Measurements from ENCODE around the gene KCNMA1.

The KCNMA1 gene

DNA sequence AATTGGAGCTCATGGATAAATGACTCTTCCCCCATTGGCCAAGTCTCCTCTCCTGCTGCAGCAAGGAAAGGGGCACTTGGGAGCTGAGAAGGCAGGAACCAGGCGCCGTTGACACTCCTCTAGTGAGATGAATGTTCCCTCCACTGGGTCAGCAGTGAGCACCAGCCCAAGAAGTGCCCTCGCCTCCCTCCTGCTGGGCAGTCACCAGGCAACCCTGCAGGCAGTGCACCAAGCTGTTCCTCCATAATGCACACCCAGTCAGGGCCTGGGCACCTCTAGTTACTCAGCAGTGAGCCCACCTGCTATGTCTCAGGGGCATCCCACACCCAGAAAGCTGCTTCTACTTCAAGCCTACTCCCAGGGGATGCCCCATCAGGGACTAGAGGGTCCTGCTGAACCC lies 84.3 kb downstream of the KCNMA1 start:
- no peak for DNase-seq

- peak; percentile 60 to 79 (median 71) for DNase-seq
Observed at GRCh38 chr10:77552252-77552651, 85.4 kb downstream of the KCNMA1 start.

- DNase-seq, result no peak
Observed at GRCh38 chr10:77550378-77550777, 87.2 kb downstream of the KCNMA1 start.

DNA sequence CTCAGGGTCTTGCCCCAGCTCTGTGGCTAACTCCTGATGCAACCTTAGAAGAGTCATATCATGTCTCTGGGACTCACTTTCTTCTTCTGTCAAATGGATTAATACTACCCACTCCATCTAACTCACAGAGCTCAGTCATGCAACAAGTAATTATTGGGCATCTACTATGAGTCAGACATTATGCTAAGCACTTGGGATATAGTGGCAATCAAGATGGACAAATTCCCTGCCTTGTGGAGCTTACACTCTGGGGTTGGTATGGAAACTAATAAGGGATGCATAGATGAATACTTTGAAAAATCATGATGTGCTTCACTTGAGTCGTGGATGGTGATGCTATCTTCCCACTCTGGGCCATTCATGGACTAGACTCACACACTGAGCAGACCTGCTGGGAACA lies 88.9 kb downstream of the KCNMA1 start:
- DNase-seq, result peak in 1 of 3 donors; percentile 19

GRCh38 chr10:77548157-77548556 lies 89.5 kb downstream of the KCNMA1 start:
- DNase-seq, result no peak

GRCh38 chr10:77547307-77548050 lies 90.1 kb downstream of the KCNMA1 start:
- DNase-seq, result no peak

DNA sequence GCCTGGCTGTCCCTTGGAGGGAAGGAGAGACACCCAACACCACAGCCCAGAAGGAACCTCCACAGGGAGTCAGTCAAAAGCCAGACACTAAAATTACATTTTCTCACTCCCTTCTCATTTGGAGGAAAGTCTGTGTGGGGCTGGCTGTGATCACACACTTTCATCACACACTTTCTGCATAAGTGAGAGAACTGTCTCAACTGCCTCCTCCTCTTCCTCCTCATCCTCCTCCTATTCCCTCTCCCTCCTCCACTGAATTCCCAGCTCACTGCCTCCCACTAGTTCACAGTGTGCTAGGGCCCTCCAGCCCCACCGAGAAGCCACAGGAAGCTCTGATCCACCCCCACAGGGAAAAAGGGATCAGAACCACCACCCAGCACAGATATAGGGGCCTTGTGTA lies 91.6 kb downstream of the KCNMA1 start:
- no peak for DNase-seq

GRCh38 chr10:77545585-77545984 lies 92.0 kb downstream of the KCNMA1 start:
- DNase-seq, result no peak

- no peak for DNase-seq
Observed at GRCh38 chr10:77544617-77545016, 93.0 kb downstream of the KCNMA1 start.

DNA sequence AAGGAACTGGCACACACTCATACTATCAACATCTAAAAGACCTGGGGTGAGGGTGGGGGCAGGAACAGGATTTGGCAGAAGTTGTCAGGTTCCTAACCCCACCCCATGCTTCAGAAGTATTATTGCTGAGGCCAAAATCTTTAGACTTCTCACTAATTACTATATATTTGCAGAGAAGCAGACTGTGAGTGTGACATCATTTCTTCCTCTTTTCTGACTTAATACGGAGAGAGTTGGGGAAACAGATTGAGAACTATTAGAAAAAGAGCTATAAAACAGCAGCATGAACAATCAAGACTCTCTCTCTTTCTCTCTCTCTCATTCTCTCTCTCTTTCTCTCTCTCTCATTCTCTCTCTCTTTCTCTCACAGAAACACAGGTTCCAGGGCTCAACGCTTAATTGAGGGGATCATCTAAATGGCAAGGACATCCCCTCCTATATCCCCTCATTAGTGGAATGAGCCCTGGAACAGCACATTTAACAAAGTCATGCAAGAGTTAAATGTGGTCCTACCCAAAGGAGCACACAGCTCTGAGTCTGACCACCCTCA lies 94.8 kb downstream of the KCNMA1 start:
- DNase-seq, result peak in 2 of 3 donors; percentile 60 to 65

DNA sequence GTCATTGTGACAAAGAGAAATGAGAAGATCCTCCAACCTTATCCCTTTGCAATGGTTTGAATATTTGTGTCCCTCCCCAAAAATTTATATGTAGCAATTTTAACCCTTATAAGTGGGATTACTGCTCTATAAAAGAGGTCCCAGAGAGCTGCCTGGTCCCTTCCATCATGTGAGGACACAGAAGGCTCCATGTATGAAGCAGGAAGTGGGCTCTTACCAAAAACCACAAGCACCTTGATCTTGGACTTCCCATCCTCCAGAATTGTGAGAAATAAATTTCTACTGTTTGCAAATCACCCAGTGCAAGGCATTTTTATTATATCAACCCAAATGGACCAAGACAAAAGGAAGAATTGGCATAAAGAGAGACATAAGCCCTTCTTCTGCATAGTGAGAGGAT lies 95.7 kb downstream of the KCNMA1 start:
- no peak for DNase-seq

- DNase-seq, result peak in 1 of 3 donors; percentile 28
Observed at GRCh38 chr10:77541247-77541646, 96.4 kb downstream of the KCNMA1 start.

DNA sequence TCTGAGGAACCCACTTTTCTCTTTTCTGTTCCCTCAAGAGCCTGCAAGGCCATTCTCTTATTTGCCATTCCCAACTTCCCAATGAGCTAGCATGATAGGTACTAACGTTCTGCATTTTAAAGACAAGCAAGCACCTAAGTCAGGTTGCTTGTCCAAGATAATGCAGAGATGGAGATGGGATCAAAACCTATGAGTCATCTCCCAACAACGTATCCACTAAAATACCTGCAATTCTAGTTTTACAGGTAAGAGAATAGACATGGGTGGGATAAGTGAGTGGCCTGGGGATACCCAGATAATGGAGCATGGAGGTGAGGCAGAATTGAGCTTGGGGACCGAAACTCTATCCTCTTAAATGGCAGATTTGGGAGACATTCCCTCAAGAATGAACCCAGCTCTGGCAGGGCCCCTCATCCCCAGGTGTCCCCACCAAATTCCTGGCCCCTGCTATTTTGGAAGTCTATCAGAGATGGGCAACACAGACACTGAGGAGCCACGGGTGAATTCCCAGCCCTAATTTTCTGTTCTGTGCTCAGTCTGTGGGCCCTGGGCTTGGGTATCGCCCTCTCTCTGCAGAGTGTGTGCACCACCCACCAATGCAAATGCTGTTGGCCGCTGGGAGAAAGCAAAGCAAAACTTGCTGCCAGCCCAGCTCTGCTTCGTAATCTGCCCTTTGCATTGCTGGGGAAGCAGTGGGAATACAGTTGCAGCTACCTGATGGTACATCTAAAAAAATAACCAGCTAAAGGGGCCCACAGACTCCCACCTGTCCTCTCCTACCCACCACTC lies 98.3 kb downstream of the KCNMA1 start:
- no peak for DNase-seq

- DNase-seq, result no peak
Observed at GRCh38 chr10:77537720-77538373, 99.8 kb downstream of the KCNMA1 start.

DNA sequence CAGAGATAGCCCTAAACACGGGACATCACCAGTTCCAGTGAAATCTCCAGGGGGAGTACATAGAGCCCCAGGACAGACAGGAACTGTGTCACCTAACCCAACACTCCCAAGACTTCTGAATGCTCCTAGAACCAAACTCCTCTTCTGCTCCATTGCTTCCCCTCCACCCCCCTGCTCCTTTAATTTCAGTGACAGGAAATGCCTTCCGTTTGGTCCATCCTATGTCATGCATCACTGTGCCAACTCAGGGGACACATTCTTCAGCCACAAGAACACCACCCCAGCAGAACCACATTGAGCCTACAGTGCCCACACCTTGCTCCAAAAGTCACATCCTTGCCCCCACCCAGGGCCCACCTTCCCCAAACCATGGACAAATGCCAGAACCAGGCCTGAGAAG lies 100.5 kb downstream of the KCNMA1 start:
- DNase-seq, result no peak

- DNase-seq, result no peak
Observed at GRCh38 chr10:77533887-77534278, 103.7 kb downstream of the KCNMA1 start.

DNA sequence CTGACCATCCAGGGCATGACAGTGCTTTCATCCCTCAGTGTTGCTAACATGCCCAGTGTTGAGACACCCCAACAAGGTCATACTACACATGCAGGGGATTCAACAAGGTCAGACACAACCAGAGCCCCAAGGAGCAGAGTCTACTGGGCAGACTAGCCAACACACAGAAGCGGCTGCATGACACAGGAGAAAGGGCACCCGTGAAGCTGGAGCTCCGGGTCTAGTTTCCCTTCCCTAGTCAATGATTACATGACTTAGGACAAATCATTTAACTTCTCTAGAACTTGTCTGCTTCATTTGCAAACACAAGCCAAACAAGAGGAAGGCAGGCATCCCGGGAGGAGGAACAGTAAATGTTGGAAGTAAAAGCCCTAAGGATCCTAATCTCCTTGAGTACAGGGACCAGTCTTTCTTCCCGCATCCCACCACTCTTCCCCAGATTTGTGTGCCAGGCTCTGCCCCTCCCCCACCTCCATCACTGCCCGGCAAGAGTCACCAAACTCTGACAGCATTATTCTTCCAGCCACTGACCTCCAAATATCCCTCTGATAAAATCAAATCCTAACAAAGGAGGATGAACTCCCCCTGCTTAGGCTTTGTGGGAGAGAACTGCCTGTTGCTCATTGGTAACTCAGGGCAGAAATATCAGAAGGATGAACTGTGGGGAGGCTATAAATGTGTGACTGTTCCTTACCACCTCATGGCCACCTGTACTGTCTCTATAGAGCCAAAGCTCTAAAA lies 104.3 kb downstream of the KCNMA1 start:
- peak; percentile 27 to 49 (median 44) for DNase-seq

GRCh38 chr10:77532068-77532467 lies 105.5 kb downstream of the KCNMA1 start:
- no peak for DNase-seq

DNA sequence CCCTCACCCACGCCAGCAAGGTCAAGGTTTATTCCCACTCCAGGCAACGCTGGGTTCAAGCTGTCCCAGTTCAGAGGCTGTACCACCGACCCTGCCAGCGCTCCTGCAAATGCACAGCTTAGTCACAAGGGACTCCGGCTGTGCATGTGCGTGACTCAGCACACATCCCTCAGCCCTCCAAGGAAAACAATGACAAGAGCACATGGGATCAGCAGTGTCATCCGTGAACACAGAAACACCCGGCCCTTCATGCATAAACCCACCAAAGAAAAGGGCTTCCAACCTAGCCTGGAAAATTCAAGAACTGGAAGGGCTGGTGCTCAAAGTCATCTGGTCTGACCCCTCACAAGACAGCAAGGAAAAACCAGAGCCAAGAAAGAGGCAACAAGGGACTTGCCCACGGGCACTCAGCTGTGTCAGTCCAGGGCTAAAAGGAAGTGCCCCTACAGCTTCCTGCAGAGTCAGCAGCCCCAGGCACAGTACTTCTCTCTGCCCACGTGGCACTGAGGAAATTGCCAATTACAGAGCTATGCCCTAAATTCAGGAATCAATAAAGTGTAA lies 106.1 kb downstream of the KCNMA1 start:
- DNase-seq, result peak; percentile 89 to 90 (median 90)

- no peak for DNase-seq
Observed at GRCh38 chr10:77530011-77530410, 107.6 kb downstream of the KCNMA1 start.

DNA sequence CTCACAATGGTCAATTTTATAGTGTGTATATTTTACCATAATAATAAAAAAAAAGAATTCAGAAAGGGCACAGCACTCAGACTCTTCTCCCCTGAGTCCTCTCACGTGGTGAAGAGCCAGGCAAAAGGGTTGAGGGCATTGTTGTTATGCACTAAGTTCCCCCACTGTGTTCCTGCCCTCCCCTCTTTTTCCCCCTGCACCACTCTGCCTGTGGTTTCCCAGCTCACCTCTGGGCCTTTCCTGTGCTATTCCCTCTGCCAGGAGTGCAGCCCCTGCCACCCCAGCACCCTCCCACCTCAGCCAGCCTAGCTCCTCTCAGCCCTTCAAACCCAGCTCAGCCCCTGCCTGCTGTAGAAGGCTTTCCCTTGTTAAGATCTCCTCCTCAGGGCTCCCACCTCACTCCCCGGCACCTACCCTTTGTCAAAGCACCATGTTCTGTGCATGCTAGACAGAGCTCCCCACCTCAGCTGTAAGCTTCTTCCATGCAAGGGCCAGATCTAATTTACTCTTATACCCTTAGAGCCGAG lies 108.5 kb downstream of the KCNMA1 start:
- no peak for DNase-seq

GRCh38 chr10:77527839-77528238 lies 109.8 kb downstream of the KCNMA1 start:
- DNase-seq, result no peak

All from suppressor macrophage treated with lipopolysaccharide for 1 hour (primary cell).